OCI-LY1 (cell line): ENCODE measurements around the gene TMEM243.

Experiments
- H2AFZ ChIP-seq: fragments of 200-600 bp; sonication (generic), shearing (Covaris generic); 2 replicates; pipeline ENCODE4 v1.6.0; 2014; ENCODE audit warnings: antibody characterized with exemption, mild to moderate bottlenecking, low read length
- H3F3A ChIP-seq: fragments of 200-600 bp; sonication (generic), shearing (Covaris generic); 2 replicates; pipeline ENCODE4 v1.6.0; 2014; ENCODE audit warnings: mild to moderate bottlenecking, antibody characterized with exemption, low read length, moderate library complexity; ENCODE audit not compliant: insufficient read depth
- H3K27ac ChIP-seq: fragments of 200-600 bp; sonication (generic); 2 replicates; pipeline ENCODE4 v1.5.1; 2014; ENCODE audit warnings: low read length, mixed run types, mild to moderate bottlenecking, low read depth; ENCODE audit not compliant: poor library complexity, severe bottlenecking
- H3K27me3 ChIP-seq: fragments of 200-600 bp; sonication (generic); 2 replicates; pipeline ENCODE4 v1.6.0; 2014; ENCODE audit warnings: antibody characterized with exemption, mild to moderate bottlenecking, low read length, moderate library complexity; ENCODE audit not compliant: insufficient read depth
- H3K36me3 ChIP-seq: fragments of 200-600 bp; sonication (generic); 2 replicates; pipeline ENCODE4 v1.6.1; 2014; ENCODE audit warnings: mild to moderate bottlenecking, antibody characterized with exemption, low read length, moderate library complexity, mixed read lengths; ENCODE audit not compliant: insufficient read depth
- H3K4me1 ChIP-seq: fragments of 200-600 bp; sonication (generic); 2 replicates; pipeline ENCODE4 v1.5.1; 2014; ENCODE audit warnings: mild to moderate bottlenecking, low read length, moderate library complexity; ENCODE audit not compliant: insufficient read depth, severe bottlenecking
- H3K4me2 ChIP-seq: fragments of 200-600 bp; sonication (generic), shearing (Covaris generic); 2 replicates; pipeline ENCODE4 v1.6.1; 2014; ENCODE audit warnings: low read length
- H3K4me3 ChIP-seq: fragments of 200-600 bp; sonication (generic); 2 replicates; pipeline ENCODE4 v1.5.1; 2014; ENCODE audit warnings: low read length, low read depth, mild to moderate bottlenecking, mixed read lengths; ENCODE audit not compliant: poor library complexity, severe bottlenecking
- H3K79me2 ChIP-seq: fragments of 200-600 bp; shearing (Covaris generic); 2 replicates; pipeline ENCODE4 v1.6.1; 2016; ENCODE audit warnings: mixed run types, low read length, mixed read lengths; ENCODE audit not compliant: insufficient read depth
- H3K9ac ChIP-seq: fragments of 200-600 bp; sonication (generic), shearing (Covaris generic); 2 replicates; pipeline ENCODE4 v1.6.1; 2014; ENCODE audit warnings: mild to moderate bottlenecking, low read length, mixed read lengths
- H3K9me2 ChIP-seq: fragments of 200-600 bp; sonication (generic), shearing (Covaris generic); 2 replicates; pipeline ENCODE4 v1.6.1; 2014; ENCODE audit warnings: low read depth, mild to moderate bottlenecking, low read length, mixed read lengths
- H3K9me3 ChIP-seq: fragments of 200-600 bp; shearing (Covaris generic); 2 replicates; pipeline ENCODE4 v1.6.1; 2014; ENCODE audit warnings: low read length, mixed read lengths
- H4K20me1 ChIP-seq: fragments of 200-600 bp; sonication (generic), shearing (Covaris generic); 2 replicates; pipeline ENCODE4 v1.6.0; 2016; ENCODE audit warnings: mild to moderate bottlenecking, low read length; ENCODE audit not compliant: insufficient read depth
- EZH2 ChIP-seq: fragments of 200-600 bp; sonication (generic), shearing (Covaris generic); IDR thresholded peaks from 2 replicates; pipeline ENCODE4 v1.8.0; 2017; ENCODE audit warnings: borderline replicate concordance, mixed run types, mild to moderate bottlenecking, antibody characterized with exemption, low read length, moderate library complexity, mixed read lengths
- TF ChIP-seq, protein P1 (sequence below): fragments of 200-600 bp; sonication (generic), shearing (Covaris generic); IDR thresholded peaks from 2 replicates; pipeline ENCODE4 v1.5.1; 2017; ENCODE audit warnings: mild to moderate bottlenecking, antibody characterized with exemption, low read length, moderate library complexity, mixed read lengths

The TMEM243 gene

DNA sequence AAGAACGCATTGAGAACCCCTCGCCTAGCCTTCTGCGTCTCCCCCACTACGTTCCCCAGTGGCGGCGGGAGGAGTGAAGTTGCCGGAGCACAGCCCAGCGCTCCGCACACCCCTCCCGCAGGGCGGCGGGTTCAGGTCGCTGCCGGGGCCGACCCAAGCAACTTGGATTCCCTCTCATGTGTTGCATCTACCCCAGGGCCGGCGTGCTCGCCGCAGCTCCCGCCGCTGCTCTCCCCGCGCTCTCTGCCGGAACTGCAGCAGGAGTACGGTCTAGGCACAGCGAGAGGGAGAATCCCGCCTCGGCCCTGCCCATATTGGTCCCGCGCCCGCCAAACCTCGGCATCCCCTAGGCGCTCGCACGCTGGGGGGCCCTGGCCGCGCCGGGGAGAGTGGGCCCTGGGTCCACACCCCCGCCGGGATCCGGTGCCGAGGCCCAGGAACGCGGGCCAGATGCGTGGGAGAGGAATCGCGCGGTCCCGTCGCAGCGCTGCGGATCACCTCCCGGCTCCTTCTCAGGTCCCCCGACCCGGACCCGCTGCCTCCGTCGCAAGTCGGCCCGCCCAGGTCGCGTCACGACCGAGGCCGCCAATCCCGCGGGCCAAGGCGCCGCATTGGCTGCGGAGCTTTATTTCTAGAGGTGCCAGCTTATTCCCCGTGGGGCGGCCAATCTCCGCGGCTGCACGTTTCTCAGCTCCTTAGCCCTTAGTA is 648 bp upstream of the TMEM243 start:
- peaks cover 31% of the 10 kb centered on the region for H3K36me3 ChIP-seq
- H3K27ac ChIP-seq, result peak overlapping the region; percentile 98
- no peaks in the 10 kb centered on the region for H4K20me1 ChIP-seq
- H3K27me3 ChIP-seq, result peaks cover 9% of the 10 kb centered on the region; the same call in 1 of the 2 replicates
- H3F3A ChIP-seq, result peaks cover 21% of the 10 kb centered on the region
- H3K9me3 ChIP-seq, result no peaks in the 10 kb centered on the region
- no peak for TF ChIP-seq EZH2
- TF ChIP-seq, protein P1, sequence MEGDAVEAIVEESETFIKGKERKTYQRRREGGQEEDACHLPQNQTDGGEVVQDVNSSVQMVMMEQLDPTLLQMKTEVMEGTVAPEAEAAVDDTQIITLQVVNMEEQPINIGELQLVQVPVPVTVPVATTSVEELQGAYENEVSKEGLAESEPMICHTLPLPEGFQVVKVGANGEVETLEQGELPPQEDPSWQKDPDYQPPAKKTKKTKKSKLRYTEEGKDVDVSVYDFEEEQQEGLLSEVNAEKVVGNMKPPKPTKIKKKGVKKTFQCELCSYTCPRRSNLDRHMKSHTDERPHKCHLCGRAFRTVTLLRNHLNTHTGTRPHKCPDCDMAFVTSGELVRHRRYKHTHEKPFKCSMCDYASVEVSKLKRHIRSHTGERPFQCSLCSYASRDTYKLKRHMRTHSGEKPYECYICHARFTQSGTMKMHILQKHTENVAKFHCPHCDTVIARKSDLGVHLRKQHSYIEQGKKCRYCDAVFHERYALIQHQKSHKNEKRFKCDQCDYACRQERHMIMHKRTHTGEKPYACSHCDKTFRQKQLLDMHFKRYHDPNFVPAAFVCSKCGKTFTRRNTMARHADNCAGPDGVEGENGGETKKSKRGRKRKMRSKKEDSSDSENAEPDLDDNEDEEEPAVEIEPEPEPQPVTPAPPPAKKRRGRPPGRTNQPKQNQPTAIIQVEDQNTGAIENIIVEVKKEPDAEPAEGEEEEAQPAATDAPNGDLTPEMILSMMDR, result no peak; the same call in 1 of the 2 replicates
- peaks cover 38% of the 10 kb centered on the region for H3K4me1 ChIP-seq
- no peaks in the 10 kb centered on the region for H3K9me2 ChIP-seq
- H3K9ac ChIP-seq, result peak overlapping the region; percentile 84
- H3K4me3 ChIP-seq, result peak overlapping the region; percentile 72
- no peak overlapping the region for H2AFZ ChIP-seq
- H3K4me2 ChIP-seq, result peak overlapping the region; percentile 96
- peaks cover 32% of the 10 kb centered on the region for H3K79me2 ChIP-seq

GRCh38 chr7:87218796-87219544 is 562 bp downstream of the TMEM243 start:
- peaks cover 21% of the 10 kb centered on the region for H3F3A ChIP-seq

DNA sequence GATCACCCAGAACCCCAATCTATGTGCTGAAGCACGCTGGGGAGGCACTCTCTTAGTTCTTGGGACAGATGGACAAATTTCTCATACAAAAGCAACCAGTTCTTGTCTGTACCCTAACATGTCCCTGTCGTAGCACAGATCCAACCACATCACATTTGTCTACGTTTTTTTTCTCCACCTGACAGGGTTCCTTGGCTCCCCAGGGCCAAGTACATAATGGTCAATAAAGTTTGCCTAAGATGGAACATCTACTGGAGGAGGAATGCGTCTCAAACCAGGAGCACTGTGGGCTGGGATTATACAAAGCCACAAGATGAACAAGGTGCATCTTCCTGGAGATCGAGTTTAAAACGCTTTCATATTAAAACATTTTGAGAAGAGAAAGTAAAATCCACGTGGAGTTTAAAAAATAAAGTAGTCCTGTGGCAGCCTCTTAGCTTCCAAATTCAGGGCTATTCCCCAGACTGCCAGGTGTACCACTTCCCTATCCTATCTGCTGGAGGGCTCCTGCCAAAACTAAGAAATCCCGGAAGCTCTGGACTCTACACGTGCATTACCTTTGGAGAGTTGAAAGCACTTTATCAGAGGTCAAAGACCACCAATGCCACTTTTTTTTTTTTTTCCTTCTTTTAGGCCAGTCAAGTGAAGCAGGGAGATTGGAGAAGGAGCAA is 1.4 kb downstream of the TMEM243 start:
- no peak overlapping the region for H2AFZ ChIP-seq
- peak overlapping the region; percentile 98 for H3K27ac ChIP-seq
- no peaks in the 10 kb centered on the region for H3K9me2 ChIP-seq
- peaks cover 21% of the 10 kb centered on the region for H3F3A ChIP-seq
- peak overlapping the region; percentile 96 for H3K4me2 ChIP-seq
- TF ChIP-seq, protein P1, result no peak
- no peak for TF ChIP-seq EZH2
- H4K20me1 ChIP-seq, result 0 out of 2 replicates have a peak, but pooled peaks cover under 1% of the 10 kb centered on the region
- peaks cover 58% of the 10 kb centered on the region for H3K4me1 ChIP-seq
- peaks cover 52% of the 10 kb centered on the region for H3K79me2 ChIP-seq
- H3K4me3 ChIP-seq, result peak overlapping the region; percentile 72
- H3K27me3 ChIP-seq, result peaks cover 9% of the 10 kb centered on the region; the same call in 1 of the 2 replicates
- H3K9ac ChIP-seq, result peak overlapping the region; percentile 84
- no peaks in the 10 kb centered on the region for H3K9me3 ChIP-seq
- peaks cover 44% of the 10 kb centered on the region for H3K36me3 ChIP-seq

More at GRCh38 chr7:87218796-87219544, 562 bp downstream of the TMEM243 start:
- Histone ChIP-seq H2AFZ (no peak overlapping the region), H3K4me2 (peak overlapping the region; percentile 96), H3K36me3 (peaks cover 42% of the 10 kb centered on the region), H3K4me3 (peak overlapping the region; percentile 72), H3K9me2 (no peaks in the 10 kb centered on the region), H4K20me1 (no peaks in the 10 kb centered on the region), H3K27me3 (peaks cover 9% of the 10 kb centered on the region; the same call in 1 of the 2 replicates), H3K4me1 (peaks cover 50% of the 10 kb centered on the region), H3K27ac (peak overlapping the region; percentile 98), H3K9ac (peak overlapping the region; percentile 84), H3K9me3 (no peaks in the 10 kb centered on the region), H3K79me2 (peaks cover 44% of the 10 kb centered on the region)
- TF ChIP-seq EZH2, result no peak
- TF ChIP-seq, protein P1, result peak; percentile 8; the same call in 1 of the 2 replicates
